IMR-90 (cell line): ENCODE data around the gene ADIRF. TPM values are rescaled to one million over a fixed set of nuclear protein-coding genes. Genes with fewer than 3 reads are reported as not detected.

Experiments
- ATAC-seq: fragments of 200-7000 bp; cut with Tn5 transposase; 2 replicates; pipeline ENCODE4 v1.9.1; 2020; ENCODE audit warnings: low read depth, mild to moderate bottlenecking, moderate library complexity
- BruUV-seq: library from RNA; stranded (reverse); fragments of 400-500 nt; replicated peaks from 2 replicates; lab custom pipeline; 2021; lab: Mats Ljungman, UMichigan
- CTCF ChIA-PET: fragments of 300-600 bp; formaldehyde crosslinking; extraction: SDS; loops from one replicate; lab custom pipeline; 2021; ENCODE audit warnings: antibody characterized with exemption; lab: Yijun Ruan, JAX
- POLR2A ChIA-PET: fragments of 300-600 bp; sonication (Branson Sonifier 250); formaldehyde crosslinking; loops from one replicate; lab custom pipeline; 2022; ENCODE audit warnings: antibody characterized with exemption; ENCODE audit not compliant: unreplicated experiment; lab: Charles Lee
- DNase-seq: peaks from one replicate; pipeline ENCODE4 v3.0.0; 2013
- H2AFZ ChIP-seq: replicated peaks from 2 replicates; pipeline ENCODE3; 2013; ENCODE audit warnings: low read length, mild to moderate bottlenecking; ENCODE audit not compliant: poor library complexity
- H2AK5ac ChIP-seq: 2 replicates; pipeline ENCODE4 v1.6.1; 2013; ENCODE audit warnings: low read depth, low read length, inconsistent platforms
- H2AK9ac ChIP-seq: replicated peaks from 2 replicates; pipeline ENCODE3; 2013; ENCODE audit warnings: mild to moderate bottlenecking, low read depth, low read length, moderate library complexity; ENCODE audit not compliant: poor library complexity
- H2BK120ac ChIP-seq: 2 replicates; pipeline ENCODE4 v1.6.1; 2013; ENCODE audit warnings: low read depth, low read length, inconsistent platforms
- H2BK15ac ChIP-seq: 3 replicates; pipeline ENCODE4 v1.6.1; 2013; ENCODE audit warnings: low read depth, low read length, inconsistent platforms
- H2BK20ac ChIP-seq: 2 replicates; pipeline ENCODE4 v1.6.1; 2013; ENCODE audit warnings: low read depth, mild to moderate bottlenecking, inconsistent platforms, low read length, moderate library complexity
- H2BK5ac ChIP-seq: 2 replicates; pipeline ENCODE4 v1.6.1; 2013; ENCODE audit warnings: mild to moderate bottlenecking, low read depth, low read length, inconsistent platforms; ENCODE audit not compliant: poor library complexity, severe bottlenecking
- H3K14ac ChIP-seq: replicated peaks from 2 replicates; pipeline ENCODE4 v1.6.1; 2013; ENCODE audit warnings: low read depth, low read length, inconsistent platforms
- H3K18ac ChIP-seq: 2 replicates; pipeline ENCODE4 v1.6.1; 2013; ENCODE audit warnings: low read depth, low read length, control low read depth
- H3K23ac ChIP-seq: 2 replicates; pipeline ENCODE4 v1.6.1; 2013; ENCODE audit warnings: low read depth, low read length, inconsistent platforms
- H3K27ac ChIP-seq: 2 replicates; pipeline ENCODE4 v1.5.1; 2013; ENCODE audit warnings: mild to moderate bottlenecking, control low read depth, low read length; ENCODE audit not compliant: insufficient read depth
- H3K27me3 ChIP-seq: 2 replicates; pipeline ENCODE4 v1.6.1; 2013; ENCODE audit warnings: low read length; ENCODE audit not compliant: control insufficient read depth, insufficient read depth
- H3K36me3 ChIP-seq: 2 replicates; pipeline ENCODE4 v1.6.1; 2013; ENCODE audit warnings: low read length, mixed read lengths; ENCODE audit not compliant: control insufficient read depth, insufficient read depth
- H3K4ac ChIP-seq: 2 replicates; pipeline ENCODE4 v1.6.1; 2013; ENCODE audit warnings: low read depth, low read length, inconsistent platforms
- H3K4me1 ChIP-seq: 2 replicates; pipeline ENCODE4 v1.6.1; 2013; ENCODE audit warnings: low read length, mixed read lengths; ENCODE audit not compliant: control insufficient read depth, insufficient read depth
- H3K4me2 ChIP-seq: 2 replicates; pipeline ENCODE4 v1.6.1; 2013; ENCODE audit warnings: low read depth, mild to moderate bottlenecking, control low read depth, low read length, moderate library complexity
- H3K4me3 ChIP-seq: 2 replicates; pipeline ENCODE4 v1.5.1; 2013; ENCODE audit warnings: low read depth, mild to moderate bottlenecking, control low read depth, low read length, moderate library complexity; ENCODE audit not compliant: insufficient read depth
- H3K56ac ChIP-seq: 2 replicates; pipeline ENCODE4 v1.6.1; 2013; ENCODE audit warnings: low read length, inconsistent platforms; ENCODE audit not compliant: insufficient read depth; ENCODE audit errors: extremely low read depth
- H3K79me1 ChIP-seq, 2 experiments: 2 replicates each; pipeline ENCODE4 v1.6.1; 2013; ENCODE audit warnings: low read length in 2 of 2, inconsistent platforms in 1 of 2, low read depth in 1 of 2
- H3K9ac ChIP-seq: 2 replicates; pipeline ENCODE4 v1.6.1; 2013; ENCODE audit warnings: low read depth, low read length, control low read depth
- H3K9me1 ChIP-seq: 2 replicates; pipeline ENCODE4 v1.6.1; 2013; ENCODE audit warnings: low read length, inconsistent platforms; ENCODE audit not compliant: insufficient read depth
- H3K9me3 ChIP-seq: 2 replicates; pipeline ENCODE4 v1.6.1; 2013; ENCODE audit warnings: low read length; ENCODE audit not compliant: control insufficient read depth, insufficient read depth
- H4K20me1 ChIP-seq: 2 replicates; pipeline ENCODE4 v1.6.1; 2013; ENCODE audit warnings: low read length, inconsistent platforms; ENCODE audit not compliant: insufficient read depth
- H4K5ac ChIP-seq: 2 replicates; pipeline ENCODE4 v1.6.1; 2013; ENCODE audit warnings: mild to moderate bottlenecking, low read depth, low read length, control low read depth
- H4K8ac ChIP-seq, 2 experiments: 2 replicates each; pipeline ENCODE4 v1.6.1; 2013; ENCODE audit warnings: low read depth in 2 of 2, low read length in 2 of 2, control low read depth in 1 of 2, inconsistent platforms in 1 of 2
- H4K91ac ChIP-seq: 2 replicates; pipeline ENCODE4 v1.6.1; 2013; ENCODE audit warnings: low read depth, low read length, inconsistent platforms; ENCODE audit not compliant: insufficient read depth
- FOS ChIP-seq: fragments of 150-350 bp; IDR thresholded peaks from 2 replicates; pipeline ENCODE4 v1.6.1; 2016; ENCODE audit warnings: low read depth, low read length
- MXI1 ChIP-seq: IDR thresholded peaks from 2 replicates; pipeline ENCODE4 v1.6.1; 2012; ENCODE audit warnings: low read depth, mild to moderate bottlenecking, low read length, moderate library complexity, borderline replicate concordance
- RFX5 ChIP-seq: IDR thresholded peaks from 2 replicates; pipeline ENCODE4 v1.8.0; 2012; ENCODE audit warnings: low read depth, mild to moderate bottlenecking, low read length, moderate library complexity
- SMC3 ChIP-seq: fragments of 150-350 bp; IDR thresholded peaks from 2 replicates; pipeline ENCODE4 v1.6.1; 2016; ENCODE audit warnings: low read depth, mild to moderate bottlenecking, antibody characterized with exemption, low read length, moderate library complexity
- WGBS, 2 experiments: methylation state at CpG; one replicate each; pipeline versions ENCODE4 v1.1.5 to v1.1.7; 2013; ENCODE audit warnings: missing lambda C conversion rate in 2 of 2; ENCODE audit not compliant: insufficient read length in 1 of 2; ENCODE audit errors: extremely low coverage in 2 of 2; 5-methylcytosine and 5-hydroxymethylcytosine counted together
- dilution Hi-C: fragments of 300-500 bp; cut with HindIII; formaldehyde crosslinking; loops from one replicate; pipeline ENCODE4 v1.14.3; 2018; ENCODE audit warnings: low sequenced_read_pairs; ENCODE audit not compliant: unreplicated experiment
- in situ Hi-C: fragments of 300-500 bp; cut with MboI; formaldehyde crosslinking; loops from 3 replicates; pipeline ENCODE4 v1.14.3; 2019; ENCODE audit warnings: low sequenced_read_pairs, inconsistent platforms, mixed read lengths
- intact Hi-C: fragments of 100-400 bp; cut with micrococcal nuclease; formaldehyde crosslinking; loops from 2 replicates; pipeline ENCODE4 v1.10.0; 2022
- polyA plus RNA-seq, 3 experiments: library from polyadenylated mRNA; depleted of rRNA; stranded (reverse); fragments of >200 nt; gene quantifications; 2 replicates each; pipeline ENCODE4 v1.2.3, GENCODE V29; 2012; ENCODE audit warnings: low replicate concordance in 1 of 3
- total RNA-seq: library from RNA; depleted of rRNA; stranded (reverse); fragments of >200 nt; gene quantifications from 2 replicates; pipeline ENCODE4 v1.2.3, GENCODE V29; 2012

The ADIRF gene
- total and polyA plus RNA-seq, 2 of the 4 experiments (the other 2 are of a cell fraction) = 2.3 to 7.2 TPM

GRCh38 chr10:86944907-86945306 lies 23.4 kb upstream of the ADIRF start:
- ChIA-PET CTCF (no interaction called here), POLR2A (no interaction called here)
- no peak for ATAC-seq

More at GRCh38 chr10:86944907-86945306, 23.4 kb upstream of the ADIRF start:
- no peak overlapping the region for H2BK20ac ChIP-seq
- H3K27ac ChIP-seq = no peak overlapping the region
- no peak overlapping the region for H4K91ac ChIP-seq
- no peak for DNase-seq
- H3K4me2 ChIP-seq = no peak overlapping the region
- peaks cover 14% of the 10 kb centered on the region for H3K27me3 ChIP-seq
- H4K8ac ChIP-seq = no peak overlapping the region
- no peak overlapping the region for H2BK15ac ChIP-seq
- no peak overlapping the region for H3K23ac ChIP-seq
- H3K18ac ChIP-seq = no peak overlapping the region
- TF ChIP-seq RFX5 (no peak), FOS (no peak), MXI1 (no peak), SMC3 (no peak)
- H2AFZ ChIP-seq = no peak overlapping the region
- no peak overlapping the region for H4K5ac ChIP-seq
- dilution Hi-C loops (no loop called here), intact Hi-C loops (no loop called here), in situ Hi-C loops (no loop called here)
- H2AK5ac ChIP-seq = no peak overlapping the region
- H4K20me1 ChIP-seq = no peaks in the 10 kb centered on the region
- no peaks in the 10 kb centered on the region for H3K4me1 ChIP-seq
- H3K9me1 ChIP-seq = no peaks in the 10 kb centered on the region
- H3K4me3 ChIP-seq = no peak overlapping the region
- H3K56ac ChIP-seq = no peak overlapping the region
- no peak overlapping the region for H2BK5ac ChIP-seq
- H3K9ac ChIP-seq = no peak overlapping the region
- no peak overlapping the region for H2BK120ac ChIP-seq
- no peak overlapping the region for H2AK9ac ChIP-seq
- H3K14ac ChIP-seq = no peak overlapping the region
- H3K36me3 ChIP-seq = no peaks in the 10 kb centered on the region
- no CpG with 5 or more reads among the region's 3 CpGs for WGBS, 2 experiments
- no TSS peak for BruUV-seq
- H3K9me3 ChIP-seq = no peaks in the 10 kb centered on the region
- no peak overlapping the region for H3K4ac ChIP-seq
- H3K79me1 ChIP-seq = no peaks in the 10 kb centered on the region
